AG09309 (cell line): ENCODE measurements around the gene TNNC2.

Experiments
- DNase-seq: peaks from one replicate; pipeline ENCODE4 v3.0.0-alpha.2; 2010; ENCODE audit warnings: low read depth
- H3K4me3 ChIP-seq: 2 replicates; pipeline ENCODE4 v1.5.1; 2011; ENCODE audit warnings: mild to moderate bottlenecking, low read depth, low read length, moderate library complexity; ENCODE audit not compliant: control insufficient read depth
- TF ChIP-seq, protein P1 (sequence below): IDR thresholded peaks from 2 replicates; pipeline ENCODE4 v1.5.1; 2011; ENCODE audit warnings: mild to moderate bottlenecking, low read depth, low read length, inconsistent platforms; ENCODE audit not compliant: insufficient read depth, control insufficient read depth; ENCODE audit errors: missing control alignments

TNNC2 gene

DNA sequence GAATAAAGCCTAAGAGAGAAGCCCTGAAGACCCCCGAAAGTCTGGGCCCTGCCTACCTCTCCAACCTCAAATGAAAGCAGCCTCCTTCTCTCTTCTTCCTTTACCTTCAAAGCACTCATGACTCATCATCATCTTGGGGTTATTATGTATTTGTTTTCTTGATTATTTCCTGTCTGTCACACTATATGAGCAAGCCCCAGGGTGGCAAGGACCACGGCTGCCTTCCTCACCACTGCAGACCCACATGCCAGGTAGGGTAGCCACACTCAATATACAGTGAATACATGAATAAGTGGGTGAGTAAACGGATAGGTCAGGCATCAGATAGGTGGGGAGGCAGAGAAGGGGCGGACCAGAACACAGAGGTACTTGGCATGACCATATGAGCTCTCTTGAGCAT lies 44.2 kb downstream of the TNNC2 start:
- TF ChIP-seq, protein P1, sequence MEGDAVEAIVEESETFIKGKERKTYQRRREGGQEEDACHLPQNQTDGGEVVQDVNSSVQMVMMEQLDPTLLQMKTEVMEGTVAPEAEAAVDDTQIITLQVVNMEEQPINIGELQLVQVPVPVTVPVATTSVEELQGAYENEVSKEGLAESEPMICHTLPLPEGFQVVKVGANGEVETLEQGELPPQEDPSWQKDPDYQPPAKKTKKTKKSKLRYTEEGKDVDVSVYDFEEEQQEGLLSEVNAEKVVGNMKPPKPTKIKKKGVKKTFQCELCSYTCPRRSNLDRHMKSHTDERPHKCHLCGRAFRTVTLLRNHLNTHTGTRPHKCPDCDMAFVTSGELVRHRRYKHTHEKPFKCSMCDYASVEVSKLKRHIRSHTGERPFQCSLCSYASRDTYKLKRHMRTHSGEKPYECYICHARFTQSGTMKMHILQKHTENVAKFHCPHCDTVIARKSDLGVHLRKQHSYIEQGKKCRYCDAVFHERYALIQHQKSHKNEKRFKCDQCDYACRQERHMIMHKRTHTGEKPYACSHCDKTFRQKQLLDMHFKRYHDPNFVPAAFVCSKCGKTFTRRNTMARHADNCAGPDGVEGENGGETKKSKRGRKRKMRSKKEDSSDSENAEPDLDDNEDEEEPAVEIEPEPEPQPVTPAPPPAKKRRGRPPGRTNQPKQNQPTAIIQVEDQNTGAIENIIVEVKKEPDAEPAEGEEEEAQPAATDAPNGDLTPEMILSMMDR: no peak
- no peak for DNase-seq
- no peak overlapping the region for H3K4me3 ChIP-seq

DNA sequence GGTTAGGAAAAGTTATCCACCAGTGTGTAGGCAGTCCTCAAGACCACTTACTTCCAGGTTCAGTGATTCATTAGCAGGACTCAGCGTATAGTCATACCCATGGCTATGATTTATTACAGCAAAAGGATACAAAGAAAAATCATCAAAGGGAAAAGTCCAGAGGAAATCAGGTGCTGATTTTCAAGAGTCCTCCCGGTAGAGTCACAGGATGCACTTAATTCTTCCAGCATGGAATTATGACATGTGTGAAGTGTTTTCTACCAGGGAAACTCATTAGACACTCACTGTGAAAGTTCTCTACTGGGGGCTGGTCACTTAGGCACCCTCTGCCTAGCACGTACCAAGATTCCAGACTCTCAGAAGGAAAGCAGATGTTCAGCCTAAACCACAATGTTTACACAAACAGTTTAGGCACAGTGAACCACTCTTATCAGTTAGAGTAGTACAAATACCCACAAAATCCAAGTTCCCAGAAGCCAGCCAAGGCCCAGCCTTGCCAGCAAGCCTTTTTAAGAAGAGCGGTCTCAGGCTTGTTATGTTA lies 45.7 kb downstream of the TNNC2 start:
- peak; percentile 77 for DNase-seq
- H3K4me3 ChIP-seq: no peak overlapping the region
- TF ChIP-seq, protein P1: no peak

DNA sequence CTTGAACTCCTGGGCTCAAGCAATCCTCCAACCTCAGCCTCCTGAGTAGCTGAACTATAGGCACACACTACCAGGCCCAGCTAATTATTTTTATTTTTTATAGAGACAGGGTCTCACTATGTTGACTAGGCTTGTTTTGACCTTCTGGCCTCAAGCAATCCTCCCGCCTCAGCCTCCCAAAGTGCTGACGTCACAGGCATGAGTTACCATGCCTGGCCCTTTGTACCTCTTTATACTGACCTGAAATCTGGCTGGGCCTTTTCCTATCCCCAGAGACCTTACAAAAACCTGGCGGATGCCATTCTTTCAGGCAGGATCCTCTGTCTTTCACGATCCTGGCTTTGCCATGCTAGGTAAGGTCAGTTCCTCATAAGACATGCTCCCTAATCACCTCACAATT lies 47.0 kb downstream of the TNNC2 start:
- H3K4me3 ChIP-seq: no peak overlapping the region
- TF ChIP-seq, protein P1: no peak
- no peak for DNase-seq

DNA sequence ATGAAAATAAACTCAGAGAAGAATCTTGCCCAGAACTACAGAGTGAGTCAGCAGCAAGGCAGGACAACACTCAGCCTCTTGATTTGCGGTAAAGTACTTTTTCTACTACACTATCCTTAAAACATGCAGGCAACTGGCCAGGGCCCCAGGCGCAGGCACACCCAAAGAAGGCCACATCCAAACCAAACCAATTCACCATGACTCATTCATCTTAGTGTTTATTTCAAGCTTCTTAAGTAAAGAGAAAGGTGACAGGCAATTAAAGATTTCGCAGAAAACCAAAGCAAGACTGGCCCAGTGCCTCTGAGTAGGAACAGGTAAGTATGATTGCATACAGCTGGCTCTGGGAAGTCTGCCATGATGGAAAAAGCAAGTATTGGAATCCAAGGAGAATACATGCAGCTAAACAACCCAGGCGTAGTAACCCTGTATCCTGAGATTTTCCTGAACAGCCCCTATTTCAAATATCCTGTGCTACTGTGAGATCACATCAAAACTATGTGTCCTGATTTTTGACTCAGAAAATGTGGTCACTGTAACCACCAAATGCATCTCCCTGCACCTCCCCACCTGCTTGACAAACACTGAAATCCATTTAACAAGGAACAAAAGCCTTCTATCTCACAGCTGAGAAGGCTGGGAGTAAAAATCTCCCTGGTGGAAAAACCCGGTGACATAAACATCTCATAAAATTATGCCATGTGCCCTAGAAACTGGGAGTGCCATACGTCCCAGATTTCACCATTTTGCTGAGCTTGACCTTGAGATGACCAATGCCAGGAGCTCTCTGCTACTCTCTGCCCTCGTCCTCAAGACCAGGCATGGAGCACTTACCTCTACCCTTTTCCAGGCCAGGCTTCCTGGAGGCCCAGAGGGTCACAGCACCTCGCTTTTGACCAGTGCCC lies 47.8 kb downstream of the TNNC2 start:
- TF ChIP-seq, protein P1: no peak
- H3K4me3 ChIP-seq: no peak overlapping the region
- peak; percentile 97 for DNase-seq

DNA sequence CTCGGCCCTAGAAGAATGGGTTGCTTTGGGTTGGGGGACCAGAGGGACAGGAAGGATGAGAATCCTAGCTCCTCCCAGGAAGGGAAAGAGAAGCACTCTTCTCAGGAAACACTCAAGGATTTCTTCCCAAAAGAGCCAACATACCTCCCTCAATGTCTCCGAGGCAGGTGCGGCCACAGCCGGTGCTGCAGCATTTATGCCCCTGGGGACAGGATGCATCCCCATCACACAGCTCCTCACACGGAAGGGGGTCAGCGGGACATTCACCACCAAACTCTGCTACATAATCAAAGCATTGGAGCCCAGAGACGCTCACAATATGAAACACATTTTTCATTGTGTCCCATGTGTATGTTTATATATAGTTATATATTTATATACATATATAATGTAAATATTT lies 50.2 kb downstream of the TNNC2 start:
- no peak overlapping the region for H3K4me3 ChIP-seq
- TF ChIP-seq, protein P1: no peak
- DNase-seq: no peak

DNA sequence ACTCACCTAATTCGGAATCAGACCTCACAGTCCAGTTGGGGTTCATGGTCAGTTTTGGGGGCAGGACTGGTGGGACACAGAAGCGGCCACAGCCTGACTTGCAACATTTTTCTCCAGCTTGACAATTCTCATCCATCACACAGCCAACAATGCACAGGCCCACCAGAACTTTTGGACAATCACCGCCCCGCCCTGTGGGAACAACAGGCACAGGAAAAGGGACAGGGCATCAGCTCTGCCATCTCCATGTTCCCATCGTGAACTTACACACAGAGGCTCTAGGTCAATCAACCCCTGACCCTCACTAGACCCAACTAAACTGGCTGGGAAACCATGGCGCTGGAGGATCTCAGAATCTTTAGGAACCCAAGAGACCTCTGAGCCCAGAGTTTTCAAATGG lies 51.7 kb downstream of the TNNC2 start:
- TF ChIP-seq, protein P1: no peak
- DNase-seq: no peak
- no peak overlapping the region for H3K4me3 ChIP-seq
